H9 (cell line): ENCODE data around the gene HSPB3. TPM values are rescaled to one million over a fixed set of nuclear protein-coding genes. Genes with fewer than 3 reads are reported as not detected.

Experiments used
- DNase-seq: peaks from one replicate; pipeline ENCODE4 v3.0.0-alpha.2; 2017
- H2AFZ ChIP-seq: one replicate; pipeline ENCODE4 v1.6.1; 2013; ENCODE audit warnings: mild to moderate bottlenecking, low read length, control low read depth, moderate library complexity
- H2AK5ac ChIP-seq: 2 replicates; pipeline ENCODE4 v1.6.1; 2013; ENCODE audit warnings: low read length, control low read depth, mixed read lengths; ENCODE audit not compliant: insufficient read length
- H2BK120ac ChIP-seq: one replicate; pipeline ENCODE4 v1.6.1; 2013; ENCODE audit warnings: low read depth, mild to moderate bottlenecking, low read length, control low read depth, inconsistent platforms; ENCODE audit not compliant: poor library complexity, severe bottlenecking
- H2BK12ac ChIP-seq: 2 replicates; pipeline ENCODE4 v1.6.1; 2013; ENCODE audit warnings: low read length, control low read depth, mixed read lengths, low read depth; ENCODE audit not compliant: insufficient read length
- H2BK15ac ChIP-seq: 2 replicates; pipeline ENCODE4 v1.6.1; 2013; ENCODE audit warnings: low read depth, low read length, control low read depth
- H2BK20ac ChIP-seq: one replicate; pipeline ENCODE4 v1.6.1; 2013; ENCODE audit warnings: low read depth, mild to moderate bottlenecking, low read length, control low read depth, inconsistent platforms; ENCODE audit not compliant: poor library complexity, severe bottlenecking
- H2BK5ac ChIP-seq: 2 replicates; pipeline ENCODE4 v1.6.1; 2013; ENCODE audit warnings: low read length, control low read depth, mixed read lengths; ENCODE audit not compliant: insufficient read length
- H3K14ac ChIP-seq: 2 replicates; pipeline ENCODE4 v1.6.1; 2013; ENCODE audit warnings: low read length, control low read depth; ENCODE audit not compliant: insufficient read depth
- H3K18ac ChIP-seq: 2 replicates; pipeline ENCODE4 v1.6.1; 2013; ENCODE audit warnings: low read depth, mild to moderate bottlenecking, mixed read lengths, low read length, control low read depth; ENCODE audit not compliant: insufficient read length
- H3K23ac ChIP-seq: 2 replicates; pipeline ENCODE4 v1.6.1; 2013; ENCODE audit warnings: low read length, control low read depth, mixed read lengths, low read depth; ENCODE audit not compliant: insufficient read length
- H3K23me2 ChIP-seq: 2 replicates; pipeline ENCODE4 v1.6.1; 2013; ENCODE audit warnings: low read depth, mild to moderate bottlenecking, mixed read lengths, low read length, control low read depth; ENCODE audit not compliant: insufficient read length, poor library complexity, severe bottlenecking
- H3K27ac ChIP-seq: 2 replicates; pipeline ENCODE4 v1.5.1; 2013; ENCODE audit warnings: low read length, control low read depth, mixed read lengths, low read depth; ENCODE audit not compliant: insufficient read length
- H3K27me3 ChIP-seq: 2 replicates; pipeline ENCODE4 v1.6.1; 2013; ENCODE audit warnings: low read length, control low read depth, inconsistent platforms; ENCODE audit not compliant: insufficient read depth
- H3K4ac ChIP-seq: 2 replicates; pipeline ENCODE4 v1.6.1; 2013; ENCODE audit warnings: low read depth, mild to moderate bottlenecking, control low read depth, inconsistent platforms, low read length, moderate library complexity
- H3K4me1 ChIP-seq: 2 replicates; pipeline ENCODE4 v1.6.1; 2013; ENCODE audit warnings: low read length, control low read depth, inconsistent platforms; ENCODE audit not compliant: insufficient read depth
- H3K4me2 ChIP-seq: 2 replicates; pipeline ENCODE4 v1.6.1; 2013; ENCODE audit warnings: low read length, control low read depth, mixed read lengths; ENCODE audit not compliant: insufficient read length, insufficient read depth
- H3K56ac ChIP-seq: 2 replicates; pipeline ENCODE4 v1.6.1; 2013; ENCODE audit warnings: low read depth, mild to moderate bottlenecking, mixed read lengths, low read length, control low read depth; ENCODE audit not compliant: insufficient read length
- H3K79me1 ChIP-seq: 2 replicates; pipeline ENCODE4 v1.6.1; 2013; ENCODE audit warnings: low read depth, mild to moderate bottlenecking, moderate library complexity, low read length, control low read depth, inconsistent platforms; ENCODE audit not compliant: insufficient read depth, poor library complexity, severe bottlenecking
- H3K79me2 ChIP-seq: 2 replicates; pipeline ENCODE4 v1.6.1; 2013; ENCODE audit warnings: low read length, control low read depth, inconsistent platforms; ENCODE audit not compliant: insufficient read depth
- H3K9ac ChIP-seq: 2 replicates; pipeline ENCODE4 v1.6.1; 2013; ENCODE audit warnings: low read length, control low read depth, mixed read lengths; ENCODE audit not compliant: insufficient read length; ENCODE audit errors: extremely low read depth
- H3K9me3 ChIP-seq: one replicate; pipeline ENCODE4 v1.6.1; 2013; ENCODE audit warnings: low read depth, low read length, inconsistent platforms; ENCODE audit not compliant: control insufficient read depth
- H3T11ph ChIP-seq: one replicate; pipeline ENCODE4 v1.6.1; 2013; ENCODE audit warnings: mild to moderate bottlenecking, low read length, control low read depth, inconsistent platforms
- H4K20me1 ChIP-seq: one replicate; pipeline ENCODE4 v1.6.1; 2013; ENCODE audit not compliant: control insufficient read depth, insufficient read length, insufficient read depth
- H4K5ac ChIP-seq: 2 replicates; pipeline ENCODE4 v1.6.1; 2013; ENCODE audit warnings: low read depth, mild to moderate bottlenecking, mixed read lengths, low read length, control low read depth; ENCODE audit not compliant: insufficient read length
- H4K8ac ChIP-seq: replicated peaks from 2 replicates; pipeline ENCODE4 v1.6.1; 2013; ENCODE audit warnings: low read length, control low read depth, mixed read lengths, low read depth; ENCODE audit not compliant: insufficient read length
- H4K91ac ChIP-seq: 2 replicates; pipeline ENCODE4 v1.6.1; 2013; ENCODE audit warnings: low read depth, mild to moderate bottlenecking, moderate library complexity, mixed read lengths, low read length, control low read depth; ENCODE audit not compliant: insufficient read length
- H3K27ac Mint-ChIP-seq, 3 experiments: 2 replicates in 2 of 3; 3 replicates in 1 of 3; pipeline ENCODE4 v1.8.0; 2020 to 2021; ENCODE audit warnings: mixed read lengths in 3 of 3, mild to moderate bottlenecking in 1 of 3, moderate library complexity in 1 of 3
- H3K27me3 Mint-ChIP-seq: 2 replicates; pipeline ENCODE4 v1.8.0; 2021; ENCODE audit warnings: low read depth, mild to moderate bottlenecking, moderate library complexity, mixed read lengths
- H3K36me3 Mint-ChIP-seq, 3 experiments: 2 replicates in 2 of 3; 3 replicates in 1 of 3; pipeline ENCODE4 v1.8.0; 2020 to 2021; ENCODE audit warnings: low read depth in 3 of 3, mixed read lengths in 3 of 3; ENCODE audit not compliant: insufficient read depth in 1 of 3
- H3K4me1 Mint-ChIP-seq, 2 experiments: 2 replicates each; pipeline ENCODE4 v1.8.0; 2020; ENCODE audit warnings: mixed read lengths in 2 of 2
- H3K4me3 Mint-ChIP-seq, 2 experiments: 2 replicates in 1 of 2; 3 replicates in 1 of 2; pipeline ENCODE4 v1.8.0; 2020 to 2021; ENCODE audit warnings: mild to moderate bottlenecking in 2 of 2, mixed read lengths in 2 of 2, moderate library complexity in 1 of 2
- H3K9me3 Mint-ChIP-seq, 2 experiments: 2 replicates in 1 of 2; 3 replicates in 1 of 2; pipeline ENCODE4 v1.8.0; 2020; ENCODE audit warnings: mild to moderate bottlenecking in 2 of 2, mixed read lengths in 2 of 2, moderate library complexity in 1 of 2
- CTCF ChIP-seq: fragments of 200-600 bp; sonication (generic); conservative IDR thresholded peaks from 3 replicates; pipeline ENCODE4 v1.8.0; 2021; ENCODE audit warnings: antibody characterized with exemption, mild to moderate bottlenecking
- WGBS: extraction: QIAGEN DNeasy Blood & Tissue Kit; methylation state at CpG from one replicate; pipeline ENCODE4 v1.1.7; 2013; ENCODE audit warnings: missing lambda C conversion rate, low lambda C conversion rate, mixed read lengths; ENCODE audit not compliant: insufficient read length; ENCODE audit errors: extremely low coverage; 5-methylcytosine and 5-hydroxymethylcytosine counted together
- total RNA-seq: library from RNA; stranded (reverse); gene quantifications from 2 replicates; pipeline ENCODE4 v1.2.1, GENCODE V29; 2021

HSPB3 gene
- total RNA-seq, 1 experiment from 2014 or later: not detected

- Histone ChIP-seq H2BK20ac (no peak overlapping the region), H3K14ac (no peak overlapping the region), H2AK5ac (no peak overlapping the region), H2AFZ (no peak overlapping the region), H3K4me2 (no peak overlapping the region), H2BK120ac (no peak overlapping the region), H3K23ac (no peak overlapping the region), H4K91ac (no peak overlapping the region), H4K5ac (no peak overlapping the region), H3K27ac (no peak overlapping the region), H2BK5ac (no peak overlapping the region), H3K9me3 (peaks cover 7% of the 10 kb centered on the region), H3K4me1 (peaks cover 4% of the 10 kb centered on the region), H4K8ac (no peak overlapping the region), H2BK15ac (no peak overlapping the region), H3K4ac (no peak overlapping the region), H3K56ac (no peak overlapping the region), H3K27me3 (no peaks in the 10 kb centered on the region), H3K18ac (no peak overlapping the region), H3K23me2 (no peaks in the 10 kb centered on the region), H3T11ph (no peak overlapping the region), H2BK12ac (no peak overlapping the region), H3K79me1 (no peaks in the 10 kb centered on the region), H3K9ac (no peak overlapping the region), H4K20me1 (no peaks in the 10 kb centered on the region), H3K79me2 (no peaks in the 10 kb centered on the region)
- Mint-ChIP-seq H3K27me3 (peaks cover 2% of the 10 kb centered on the region; the same call in 1 of the 2 replicates), H3K9me3 (peaks cover 24 to 28% of the 10 kb centered on the region in 2 experiments), H3K4me1 (peaks cover 10 to 20% of the 10 kb centered on the region in 2 experiments), H3K36me3 (peaks cover 14 to 30% (median 16%) of the 10 kb centered on the region in 3 experiments), H3K27ac (no peak overlapping the region; a peak in 1 of 7 replicates), H3K4me3 (no peak overlapping the region)
- DNase-seq: no peak
- WGBS: no CpG with 5 or more reads among the region's 2 CpGs
- no peak for TF ChIP-seq CTCF
These were observed 2.7 kb downstream of the HSPB3 start for GRCh38 chr5:54458221-54458620.
